ENCODE data around the gene ZFR.
"Not testable (repeated sequence)": the region's sequence is repeated elsewhere in the genome, so short reads cannot be mapped to it uniquely, and the experiment has no call there.

Gene ZFR

DNA sequence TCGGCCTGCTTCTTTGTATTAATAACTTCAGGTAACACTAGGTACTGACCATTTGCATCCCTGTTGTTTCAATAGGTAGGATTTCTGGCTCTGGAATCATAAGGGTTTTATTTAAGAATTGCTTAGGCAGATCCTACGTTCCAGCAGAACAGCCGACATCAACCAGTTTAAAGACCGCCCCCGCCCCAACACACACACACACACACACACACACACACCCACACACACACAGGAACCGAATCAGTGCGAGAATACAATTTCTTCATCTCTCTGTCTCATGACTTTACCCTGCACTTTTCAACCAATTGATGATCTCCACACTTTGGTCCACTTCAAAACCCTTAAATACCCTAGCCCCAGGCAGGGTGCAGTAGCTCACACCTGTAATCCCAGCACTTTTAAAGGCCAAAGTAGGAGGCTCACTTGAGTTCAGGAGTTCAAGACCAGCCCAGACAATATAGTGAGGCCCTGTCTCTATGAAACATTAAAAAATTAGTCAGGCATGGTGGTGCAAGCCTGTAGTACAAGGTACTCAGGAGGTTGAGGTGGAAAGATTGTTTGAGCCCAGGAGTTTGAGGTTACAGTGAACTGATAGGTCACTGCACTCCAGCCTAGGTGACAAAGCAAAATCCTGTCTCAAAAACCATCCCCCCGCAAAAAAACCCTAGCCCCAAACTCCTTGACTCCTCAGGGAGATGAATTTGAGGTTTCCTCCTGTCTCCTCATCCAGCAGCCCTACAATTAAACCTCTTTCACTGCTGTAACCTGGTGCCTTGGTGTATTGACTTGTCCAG, 129.1 kb downstream of the ZFR start:
- in situ Hi-C loops (cut with MboI; ENCODE audit: low sequenced_read_pairs, unreplicated experiment) = no loop called here

DNA sequence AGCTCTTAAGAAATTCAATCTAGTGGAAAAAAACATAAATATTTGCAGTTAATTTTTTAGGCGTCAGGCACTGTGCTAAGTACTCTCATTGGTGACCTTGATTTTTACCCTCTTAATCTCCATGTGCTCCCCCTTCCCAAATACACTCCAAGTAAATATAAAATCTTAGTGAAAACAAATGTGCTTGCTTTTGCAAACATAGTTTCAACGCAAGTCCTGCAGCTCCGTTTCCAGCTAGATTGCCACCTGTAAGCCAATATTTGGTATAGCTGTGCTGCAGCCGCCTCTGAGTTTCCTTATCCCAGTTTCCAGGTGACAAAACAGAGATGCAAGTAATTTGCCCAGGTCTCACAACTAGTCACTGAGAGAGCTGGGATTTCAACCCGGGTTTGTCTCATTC, 129.9 kb downstream of the ZFR start:
- TF ChIP-seq, protein P1, sequence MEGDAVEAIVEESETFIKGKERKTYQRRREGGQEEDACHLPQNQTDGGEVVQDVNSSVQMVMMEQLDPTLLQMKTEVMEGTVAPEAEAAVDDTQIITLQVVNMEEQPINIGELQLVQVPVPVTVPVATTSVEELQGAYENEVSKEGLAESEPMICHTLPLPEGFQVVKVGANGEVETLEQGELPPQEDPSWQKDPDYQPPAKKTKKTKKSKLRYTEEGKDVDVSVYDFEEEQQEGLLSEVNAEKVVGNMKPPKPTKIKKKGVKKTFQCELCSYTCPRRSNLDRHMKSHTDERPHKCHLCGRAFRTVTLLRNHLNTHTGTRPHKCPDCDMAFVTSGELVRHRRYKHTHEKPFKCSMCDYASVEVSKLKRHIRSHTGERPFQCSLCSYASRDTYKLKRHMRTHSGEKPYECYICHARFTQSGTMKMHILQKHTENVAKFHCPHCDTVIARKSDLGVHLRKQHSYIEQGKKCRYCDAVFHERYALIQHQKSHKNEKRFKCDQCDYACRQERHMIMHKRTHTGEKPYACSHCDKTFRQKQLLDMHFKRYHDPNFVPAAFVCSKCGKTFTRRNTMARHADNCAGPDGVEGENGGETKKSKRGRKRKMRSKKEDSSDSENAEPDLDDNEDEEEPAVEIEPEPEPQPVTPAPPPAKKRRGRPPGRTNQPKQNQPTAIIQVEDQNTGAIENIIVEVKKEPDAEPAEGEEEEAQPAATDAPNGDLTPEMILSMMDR (IDR thresholded peaks at IDR 0.05; ENCODE audit: borderline replicate concordance, control extremely low read depth, extremely low read depth, insufficient read depth, missing control alignments) = no peak
- no peak for DNase-seq (ENCODE audit: low spot score)
- in situ Hi-C loops (cut with MboI; ENCODE audit: low sequenced_read_pairs, unreplicated experiment) = no loop called here

More for the DNA sequence above, 129.1 kb downstream of the ZFR start:
- TF ChIP-seq, protein P1 (IDR thresholded peaks at IDR 0.05; ENCODE audit: borderline replicate concordance, control extremely low read depth, extremely low read depth, insufficient read depth, missing control alignments) = no peak
- no peak for DNase-seq (ENCODE audit: low spot score)

DNA sequence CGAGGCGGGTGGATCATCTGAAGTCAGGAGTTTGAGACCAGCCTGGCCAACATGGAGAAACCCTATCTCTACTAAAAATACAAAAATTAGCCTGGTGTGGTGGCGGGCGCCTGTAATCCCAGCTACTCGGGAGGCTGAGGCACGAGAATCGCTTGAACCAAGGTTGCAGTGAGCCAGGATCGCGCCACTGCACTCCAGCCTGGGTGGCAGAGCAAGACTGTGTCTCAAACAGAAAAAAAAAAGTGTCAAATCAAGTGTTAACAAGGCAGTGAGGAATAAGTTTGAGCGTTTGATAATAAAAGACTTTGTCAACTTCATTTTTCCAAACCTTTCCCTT, 130.4 kb downstream of the ZFR start:
- in situ Hi-C loops (cut with MboI; ENCODE audit: low sequenced_read_pairs, unreplicated experiment) = not testable (repeated sequence)

DNA sequence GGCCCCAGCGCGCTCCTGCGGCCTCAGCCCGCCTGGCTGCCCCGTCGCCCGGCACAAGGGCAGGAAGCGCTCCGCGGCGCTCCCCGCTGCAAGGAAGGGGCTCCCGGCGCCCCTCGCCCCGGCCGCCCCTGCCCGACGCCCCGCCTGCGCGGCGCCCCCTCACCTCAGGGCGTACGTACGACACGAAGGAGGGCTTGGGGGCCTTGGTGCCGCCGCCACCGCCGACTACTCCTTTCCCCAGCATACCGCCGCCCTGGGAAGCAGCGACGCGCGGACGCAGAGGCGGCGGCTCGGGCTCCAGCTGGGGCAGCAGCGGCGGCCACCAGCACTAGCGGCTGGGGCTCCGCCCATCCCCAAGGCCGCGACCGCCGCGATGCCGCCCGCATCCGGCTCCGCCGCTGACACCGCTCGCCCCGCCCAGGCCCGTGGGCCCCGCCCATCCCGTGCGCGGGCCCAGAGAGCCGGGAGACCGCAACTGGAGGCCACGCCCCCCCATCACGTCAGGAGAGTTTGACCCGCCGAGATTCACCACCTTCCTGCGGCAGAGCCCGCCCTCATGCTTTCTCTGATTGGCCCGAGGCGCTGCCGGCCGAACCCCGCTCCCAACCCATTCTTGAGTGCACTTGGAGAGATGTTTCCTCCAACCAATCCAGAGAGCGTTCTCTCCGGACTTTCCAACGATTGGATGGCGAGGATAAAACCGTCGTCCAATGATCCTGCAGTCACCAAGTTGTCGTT, 131.8 kb downstream of the ZFR start, which contains the start of gene MTMR12:
Gene MTMR12, minus strand, starts transcription at position 345 of the 738 bp plus-strand sequence. Its CDS starts 101 bp downstream, at position 244.
- TF ChIP-seq, protein P1 (IDR thresholded peaks at IDR 0.05; ENCODE audit: borderline replicate concordance, control extremely low read depth, extremely low read depth, insufficient read depth, missing control alignments) = no peak
- in situ Hi-C loops (cut with MboI; ENCODE audit: low sequenced_read_pairs, unreplicated experiment) = no loop called here
- peak; percentile 100 for DNase-seq (ENCODE audit: low spot score)

More for the DNA sequence above, 130.4 kb downstream of the ZFR start:
- DNase-seq (ENCODE audit: low spot score) = not testable (repeated sequence)

DNA sequence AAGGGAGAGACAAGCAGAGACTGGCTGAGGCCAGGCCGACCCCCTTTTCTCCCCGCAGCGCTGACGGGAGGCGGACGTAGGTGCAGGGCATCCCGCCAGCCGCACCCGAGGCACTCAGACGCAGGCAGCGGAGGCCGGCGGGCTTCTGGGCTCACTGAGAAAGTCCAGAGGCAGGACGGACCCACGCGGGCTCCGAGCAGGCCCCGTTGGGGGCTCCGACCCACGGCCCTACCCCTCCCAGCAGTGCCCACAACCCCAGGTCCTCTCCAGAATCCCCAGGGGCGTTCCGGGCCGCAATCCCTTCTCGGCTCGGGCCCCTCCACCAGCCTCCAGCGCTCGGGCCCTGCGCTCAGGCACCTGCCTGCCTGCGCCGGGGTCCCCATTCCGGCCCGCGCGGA, 132.3 kb downstream of the ZFR start:
- peak; percentile 61 for DNase-seq (ENCODE audit: low spot score)
- TF ChIP-seq, protein P1 (IDR thresholded peaks at IDR 0.05; ENCODE audit: borderline replicate concordance, control extremely low read depth, extremely low read depth, insufficient read depth, missing control alignments) = no peak
- in situ Hi-C loops (cut with MboI; ENCODE audit: low sequenced_read_pairs, unreplicated experiment) = no loop called here

DNA sequence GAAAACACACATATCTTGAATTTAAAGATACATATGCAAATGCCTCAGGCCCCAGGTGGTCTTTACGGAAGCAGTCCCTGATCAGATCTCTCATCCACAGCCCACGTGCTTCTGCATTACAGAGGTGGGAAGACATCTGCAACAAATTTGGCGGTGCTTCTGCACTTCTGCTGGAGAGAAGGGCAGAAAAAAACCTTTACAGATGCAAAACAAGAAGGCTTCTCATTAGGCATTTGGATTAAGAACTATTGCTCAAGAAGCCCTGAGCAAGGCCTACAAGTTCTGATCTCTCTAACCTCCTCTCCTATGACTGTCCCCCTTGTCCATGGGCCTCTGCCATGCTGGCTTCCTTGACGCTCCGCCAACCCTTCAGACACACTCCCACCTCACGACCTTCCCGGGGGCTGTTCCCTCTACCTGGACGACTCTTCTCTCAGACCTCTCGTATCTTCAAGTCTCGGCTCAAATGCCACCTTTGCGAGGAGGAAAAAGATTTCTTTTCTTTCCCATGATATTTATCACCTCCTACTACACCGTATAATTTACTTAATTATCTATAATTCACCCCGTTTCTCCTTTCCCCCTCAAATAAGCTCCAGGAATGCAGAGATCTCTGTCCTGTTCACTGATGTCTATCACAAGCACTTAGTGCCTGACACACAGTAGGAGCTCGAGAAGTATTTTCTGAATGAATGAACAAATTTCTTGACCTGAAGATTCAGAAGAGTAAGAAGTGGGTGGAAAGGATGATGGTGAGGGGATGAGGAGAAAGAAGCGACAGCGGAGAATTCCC, 132.9 kb downstream of the ZFR start:
- no peak for DNase-seq (ENCODE audit: low spot score)
- in situ Hi-C loops (cut with MboI; ENCODE audit: low sequenced_read_pairs, unreplicated experiment) = no loop called here
- TF ChIP-seq, protein P1 (IDR thresholded peaks at IDR 0.05; ENCODE audit: borderline replicate concordance, control extremely low read depth, extremely low read depth, insufficient read depth, missing control alignments) = no peak
